ENCODE results near the gene MIDN.

MIDN gene

DNA sequence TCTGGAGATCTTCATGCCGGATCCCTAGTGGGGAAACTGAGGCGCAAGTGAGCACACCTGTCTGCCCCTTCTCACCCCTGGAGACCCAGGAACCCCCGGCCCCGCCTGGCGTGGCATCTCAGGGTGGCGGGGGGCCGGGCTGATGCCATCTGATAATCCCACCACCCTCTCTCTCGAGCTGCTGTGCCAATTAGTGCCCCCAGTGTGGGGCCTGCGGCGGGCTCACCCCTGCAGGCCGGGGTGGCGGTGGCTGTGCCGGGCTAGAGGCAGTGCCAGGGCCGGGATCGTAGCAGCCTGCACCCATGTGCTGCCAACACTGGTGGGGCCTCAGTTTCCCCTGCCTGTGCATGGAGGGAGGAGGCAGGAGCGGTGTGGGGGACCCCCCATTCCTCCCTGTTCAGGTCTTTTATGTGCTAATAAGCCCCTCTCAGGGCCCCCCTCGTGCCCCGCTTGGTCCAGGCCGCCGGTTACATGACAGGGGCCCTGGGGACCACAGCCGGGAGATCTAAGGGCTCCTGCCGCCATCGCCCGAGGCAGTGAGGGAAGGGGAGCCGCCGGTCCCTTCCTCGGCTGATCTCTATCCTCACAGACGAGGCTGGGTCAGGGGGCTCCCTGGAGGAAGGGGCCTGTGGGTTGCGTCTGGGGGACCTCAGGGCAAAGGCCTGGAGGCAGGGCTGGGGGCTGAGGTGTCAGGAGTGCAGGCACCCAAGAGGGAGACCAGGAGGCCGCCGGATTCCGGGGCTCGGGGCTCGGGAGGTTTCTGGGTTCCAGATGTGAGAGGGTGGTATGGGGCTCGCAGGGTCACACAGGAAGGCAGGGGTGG lies 45.6 kb downstream of the MIDN start:
- whole genome bisulfite sequencing (ENCODE audit: extremely low coverage, insufficient coverage, insufficient read length), result no CpG with 5 or more reads among the region's 35 CpGs

DNA sequence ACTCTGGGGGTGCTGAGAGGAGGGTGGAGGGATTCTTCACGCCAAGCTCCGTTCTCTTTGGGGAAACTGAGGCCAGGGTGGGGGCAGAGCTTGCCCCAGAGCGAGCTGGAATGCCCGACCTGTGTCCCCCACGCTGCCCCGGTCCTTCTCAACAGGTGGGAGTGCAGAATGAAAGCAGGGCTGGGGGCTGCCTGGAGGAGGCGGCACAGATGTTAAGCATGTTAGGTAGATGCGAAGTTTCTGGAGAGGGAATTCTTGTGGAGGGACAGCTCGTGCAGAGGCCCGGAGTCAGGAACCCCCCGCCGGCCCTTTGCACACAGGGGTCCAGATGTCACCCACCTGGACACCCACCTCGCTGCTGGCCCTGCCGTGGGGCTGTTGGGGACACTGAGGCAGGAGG lies 46.3 kb downstream of the MIDN start:
- H3K9ac ChIP-seq (ENCODE audit: low read length), result no peak overlapping the region
- WGBS (ENCODE audit: extremely low coverage, insufficient coverage, insufficient read length), result no CpG with 5 or more reads among the region's 14 CpGs

More for the DNA sequence above, 45.6 kb downstream of the MIDN start:
- Histone ChIP-seq H2AK5ac (ENCODE audit: low read length) (no peak overlapping the region), H3K79me2 (ENCODE audit: control insufficient read depth, insufficient read depth, low read length, poor library complexity) (no peaks in the 10 kb centered on the region), H3K79me1 (ENCODE audit: low read length) (no peaks in the 10 kb centered on the region), H2AFZ (ENCODE audit: insufficient read depth, low read length, poor library complexity) (no peak overlapping the region), H3K9me3 (ENCODE audit: insufficient read depth, low read depth, low read length) (no peaks in the 10 kb centered on the region), H4K91ac (ENCODE audit: low read depth, low read length) (no peak overlapping the region), H3K4me2 (ENCODE audit: low read length) (no peak overlapping the region), H4K8ac (ENCODE audit: low read depth, low read length) (no peak overlapping the region), H3K14ac (ENCODE audit: low read length) (no peak overlapping the region), H3K23ac (ENCODE audit: low read length) (no peak overlapping the region), H3K9ac (ENCODE audit: low read length) (no peak overlapping the region), H3K36me3 (ENCODE audit: control insufficient read depth in 1 of 2, insufficient read depth in 2 of 2, low read length in 2 of 2) (no peaks in the 10 kb centered on the region), H3K18ac (ENCODE audit: low read length) (no peak overlapping the region), H2BK5ac (ENCODE audit: low read depth, low read length, poor library complexity) (no peak overlapping the region), H3K4ac (ENCODE audit: low read depth, low read length) (no peak overlapping the region), H2BK120ac (ENCODE audit: insufficient read depth, low read length, poor library complexity) (no peak overlapping the region), H3K4me3 (ENCODE audit: low read depth, low read length) (no peak overlapping the region), H3K27me3 (ENCODE audit: insufficient read depth, low read length) (no peaks in the 10 kb centered on the region), H3K4me1 (ENCODE audit: control insufficient read depth in 1 of 2, insufficient read depth in 2 of 2, low read length in 2 of 2) (peaks cover 0 to 3% of the 10 kb centered on the region in 2 experiments), H4K12ac (ENCODE audit: low read depth, low read length) (no peak overlapping the region), H3K27ac (ENCODE audit: low read depth, low read length) (no peak overlapping the region), H2BK12ac (ENCODE audit: low read length) (no peak overlapping the region)
- no peak for DNase-seq

DNA sequence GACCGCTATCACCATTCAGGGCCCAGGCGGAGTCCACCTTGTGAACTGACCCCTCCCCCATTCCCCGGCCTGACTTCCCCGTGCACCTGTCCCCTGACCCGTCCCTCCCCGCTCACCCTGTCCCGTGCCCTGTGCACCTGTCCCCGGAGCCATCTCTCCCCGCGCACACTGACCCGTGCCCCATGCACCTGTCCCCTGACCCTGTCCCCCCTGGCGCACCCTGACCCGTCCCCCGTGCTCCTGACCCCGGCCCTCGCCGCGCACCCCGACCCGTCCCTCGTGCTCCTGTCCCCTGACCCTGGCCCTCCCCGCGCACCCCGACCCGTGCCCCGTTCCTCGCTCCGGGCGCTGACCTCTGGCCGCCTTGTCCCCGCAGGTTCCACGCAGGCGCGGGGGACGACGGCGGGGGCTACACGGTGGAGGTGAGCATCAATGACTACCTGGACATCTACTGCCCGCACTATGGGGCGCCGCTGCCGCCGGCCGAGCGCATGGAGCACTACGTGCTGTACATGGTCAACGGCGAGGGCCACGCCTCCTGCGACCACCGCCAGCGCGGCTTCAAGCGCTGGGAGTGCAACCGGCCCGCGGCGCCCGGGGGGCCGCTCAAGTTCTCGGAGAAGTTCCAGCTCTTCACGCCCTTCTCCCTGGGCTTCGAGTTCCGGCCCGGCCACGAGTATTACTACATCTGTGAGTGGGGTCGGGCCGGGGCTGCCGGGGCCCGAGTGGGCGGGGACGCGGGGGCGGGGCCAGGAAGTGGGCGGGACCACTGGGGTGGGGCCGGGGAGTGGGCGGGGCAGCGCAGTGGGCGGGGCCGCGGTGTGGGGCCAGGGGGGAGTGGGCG lies 47.0 kb downstream of the MIDN start:
- no peaks in the 10 kb centered on the region for H3K79me1 ChIP-seq (ENCODE audit: low read length)
- no peak overlapping the region for H2BK5ac ChIP-seq (ENCODE audit: low read depth, low read length, poor library complexity)
- H3K18ac ChIP-seq (ENCODE audit: low read length), result no peak overlapping the region
- no peak overlapping the region for H4K8ac ChIP-seq (ENCODE audit: low read depth, low read length)
- no CpG with 5 or more reads among the region's 82 CpGs for WGBS (ENCODE audit: extremely low coverage, insufficient coverage, insufficient read length)
- H3K4me1 ChIP-seq (ENCODE audit: control insufficient read depth in 1 of 2, insufficient read depth in 2 of 2, low read length in 2 of 2), result peaks cover 0 to 3% of the 10 kb centered on the region in 2 experiments
- peak overlapping the region; percentile 41 for H3K4me3 ChIP-seq (ENCODE audit: low read depth, low read length)
- H3K14ac ChIP-seq (ENCODE audit: low read length), result no peak overlapping the region
- no peak overlapping the region for H3K23ac ChIP-seq (ENCODE audit: low read length)
- H2BK120ac ChIP-seq (ENCODE audit: insufficient read depth, low read length, poor library complexity), result no peak overlapping the region
- H3K79me2 ChIP-seq (ENCODE audit: control insufficient read depth, insufficient read depth, low read length, poor library complexity), result no peaks in the 10 kb centered on the region
- H3K9ac ChIP-seq (ENCODE audit: low read length), result no peak overlapping the region
- H2AK5ac ChIP-seq (ENCODE audit: low read length), result no peak overlapping the region
- H3K4ac ChIP-seq (ENCODE audit: low read depth, low read length), result no peak overlapping the region
- no peak overlapping the region for H3K27ac ChIP-seq (ENCODE audit: low read depth, low read length)
- H2AFZ ChIP-seq (ENCODE audit: insufficient read depth, low read length, poor library complexity), result no peak overlapping the region
- no peaks in the 10 kb centered on the region for H3K27me3 ChIP-seq (ENCODE audit: insufficient read depth, low read length)
- DNase-seq, result no peak
- H2BK12ac ChIP-seq (ENCODE audit: low read length), result no peak overlapping the region
- no peak overlapping the region for H4K12ac ChIP-seq (ENCODE audit: low read depth, low read length)
- no peaks in the 10 kb centered on the region for H3K9me3 ChIP-seq (ENCODE audit: insufficient read depth, low read depth, low read length)
- H4K91ac ChIP-seq (ENCODE audit: low read depth, low read length), result no peak overlapping the region
- H3K4me2 ChIP-seq (ENCODE audit: low read length), result peak overlapping the region; percentile 39
- peaks cover 0 to 2% of the 10 kb centered on the region in 2 experiments for H3K36me3 ChIP-seq (ENCODE audit: control insufficient read depth in 1 of 2, insufficient read depth in 2 of 2, low read length in 2 of 2)

More for the DNA sequence above, 46.3 kb downstream of the MIDN start:
- H2BK12ac ChIP-seq (ENCODE audit: low read length), result no peak overlapping the region
- no peak overlapping the region for H2BK120ac ChIP-seq (ENCODE audit: insufficient read depth, low read length, poor library complexity)
- no peak overlapping the region for H3K4ac ChIP-seq (ENCODE audit: low read depth, low read length)
- H3K4me3 ChIP-seq (ENCODE audit: low read depth, low read length), result no peak overlapping the region
- H3K79me2 ChIP-seq (ENCODE audit: control insufficient read depth, insufficient read depth, low read length, poor library complexity), result no peaks in the 10 kb centered on the region
- H3K27ac ChIP-seq (ENCODE audit: low read depth, low read length), result no peak overlapping the region
- no peak overlapping the region for H2AFZ ChIP-seq (ENCODE audit: insufficient read depth, low read length, poor library complexity)
- H3K18ac ChIP-seq (ENCODE audit: low read length), result no peak overlapping the region
- no peak overlapping the region for H3K4me2 ChIP-seq (ENCODE audit: low read length)
- H2BK5ac ChIP-seq (ENCODE audit: low read depth, low read length, poor library complexity), result no peak overlapping the region
- no peaks in the 10 kb centered on the region for H3K36me3 ChIP-seq (ENCODE audit: control insufficient read depth in 1 of 2, insufficient read depth in 2 of 2, low read length in 2 of 2)
- H3K27me3 ChIP-seq (ENCODE audit: insufficient read depth, low read length), result no peaks in the 10 kb centered on the region
- no peak overlapping the region for H2AK5ac ChIP-seq (ENCODE audit: low read length)
- H3K14ac ChIP-seq (ENCODE audit: low read length), result no peak overlapping the region
- no peak for DNase-seq
- no peak overlapping the region for H3K23ac ChIP-seq (ENCODE audit: low read length)
- no peak overlapping the region for H4K91ac ChIP-seq (ENCODE audit: low read depth, low read length)
- no peaks in the 10 kb centered on the region for H3K9me3 ChIP-seq (ENCODE audit: insufficient read depth, low read depth, low read length)
- H4K8ac ChIP-seq (ENCODE audit: low read depth, low read length), result no peak overlapping the region
- H4K12ac ChIP-seq (ENCODE audit: low read depth, low read length), result no peak overlapping the region
- peaks cover 0 to 3% of the 10 kb centered on the region in 2 experiments for H3K4me1 ChIP-seq (ENCODE audit: control insufficient read depth in 1 of 2, insufficient read depth in 2 of 2, low read length in 2 of 2)
- no peaks in the 10 kb centered on the region for H3K79me1 ChIP-seq (ENCODE audit: low read length)

GRCh38 chr19:1296078-1296477 lies 47.7 kb downstream of the MIDN start:
- no peak overlapping the region for H3K4me2 ChIP-seq (ENCODE audit: low read length)
- H4K12ac ChIP-seq (ENCODE audit: low read depth, low read length), result no peak overlapping the region
- no peak overlapping the region for H2BK120ac ChIP-seq (ENCODE audit: insufficient read depth, low read length, poor library complexity)
- no peaks in the 10 kb centered on the region for H3K9me3 ChIP-seq (ENCODE audit: insufficient read depth, low read depth, low read length)
- H3K9ac ChIP-seq (ENCODE audit: low read length), result no peak overlapping the region
- no peak overlapping the region for H3K14ac ChIP-seq (ENCODE audit: low read length)
- no peak overlapping the region for H2AK5ac ChIP-seq (ENCODE audit: low read length)
- no peak overlapping the region for H3K27ac ChIP-seq (ENCODE audit: low read depth, low read length)
- no peaks in the 10 kb centered on the region for H3K27me3 ChIP-seq (ENCODE audit: insufficient read depth, low read length)
- no peaks in the 10 kb centered on the region for H3K79me1 ChIP-seq (ENCODE audit: low read length)
- H3K36me3 ChIP-seq (ENCODE audit: control insufficient read depth in 1 of 2, insufficient read depth in 2 of 2, low read length in 2 of 2), result peaks cover 0 to 2% of the 10 kb centered on the region in 2 experiments
- H4K91ac ChIP-seq (ENCODE audit: low read depth, low read length), result no peak overlapping the region
- H2BK12ac ChIP-seq (ENCODE audit: low read length), result no peak overlapping the region
- no peak overlapping the region for H2BK5ac ChIP-seq (ENCODE audit: low read depth, low read length, poor library complexity)
- no peak overlapping the region for H3K4ac ChIP-seq (ENCODE audit: low read depth, low read length)
- H4K8ac ChIP-seq (ENCODE audit: low read depth, low read length), result no peak overlapping the region
- H3K4me1 ChIP-seq (ENCODE audit: control insufficient read depth in 1 of 2, insufficient read depth in 2 of 2, low read length in 2 of 2), result peaks cover 0 to 3% of the 10 kb centered on the region in 2 experiments
- H3K23ac ChIP-seq (ENCODE audit: low read length), result no peak overlapping the region
- DNase-seq, result no peak
- no peaks in the 10 kb centered on the region for H3K79me2 ChIP-seq (ENCODE audit: control insufficient read depth, insufficient read depth, low read length, poor library complexity)
- no peak overlapping the region for H3K4me3 ChIP-seq (ENCODE audit: low read depth, low read length)
- no peak overlapping the region for H3K18ac ChIP-seq (ENCODE audit: low read length)
- no peak overlapping the region for H2AFZ ChIP-seq (ENCODE audit: insufficient read depth, low read length, poor library complexity)
- WGBS (ENCODE audit: extremely low coverage, insufficient coverage, insufficient read length), result no CpG with 5 or more reads among the region's 13 CpGs

All from trophoblast cell (in vitro differentiated cells and primary cell).